ENCODE measurements around the gene MMS22L.

DNA sequence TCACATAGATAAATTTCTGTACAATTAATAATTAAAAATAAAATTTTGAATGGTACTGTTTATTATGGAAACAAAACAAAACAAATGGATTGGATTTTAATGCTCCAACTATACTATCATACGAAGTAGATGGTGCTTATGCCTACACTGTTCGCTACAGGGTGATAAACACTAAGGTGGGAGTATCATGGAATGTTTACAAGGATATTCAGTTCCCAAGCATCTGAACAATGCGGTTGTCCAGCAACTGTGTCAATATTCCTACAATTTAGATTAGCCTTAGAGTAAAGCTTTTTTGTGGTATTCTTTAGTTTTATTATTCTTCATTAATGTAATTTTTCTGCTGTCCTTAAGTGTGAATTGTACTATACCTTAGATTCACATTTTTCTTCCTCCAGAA, 105.1 kb downstream of the MMS22L start:
- TF ChIP-seq EZH2 (IDR thresholded peaks at IDR 0.05) (no peak), POLR2AphosphoS5 (IDR thresholded peaks at IDR 0.05; ENCODE audit: borderline replicate concordance, low read depth, low read length) (no peak)
